ENCODE results near the gene NANOS3.
A peak's percentile ranks its signal among the peaks of the same experiment; 100 is the strongest.
"Not testable (repeated sequence)": the region's sequence is repeated elsewhere in the genome, so short reads cannot be mapped to it uniquely, and the experiment has no call there.

NANOS3 gene

DNA sequence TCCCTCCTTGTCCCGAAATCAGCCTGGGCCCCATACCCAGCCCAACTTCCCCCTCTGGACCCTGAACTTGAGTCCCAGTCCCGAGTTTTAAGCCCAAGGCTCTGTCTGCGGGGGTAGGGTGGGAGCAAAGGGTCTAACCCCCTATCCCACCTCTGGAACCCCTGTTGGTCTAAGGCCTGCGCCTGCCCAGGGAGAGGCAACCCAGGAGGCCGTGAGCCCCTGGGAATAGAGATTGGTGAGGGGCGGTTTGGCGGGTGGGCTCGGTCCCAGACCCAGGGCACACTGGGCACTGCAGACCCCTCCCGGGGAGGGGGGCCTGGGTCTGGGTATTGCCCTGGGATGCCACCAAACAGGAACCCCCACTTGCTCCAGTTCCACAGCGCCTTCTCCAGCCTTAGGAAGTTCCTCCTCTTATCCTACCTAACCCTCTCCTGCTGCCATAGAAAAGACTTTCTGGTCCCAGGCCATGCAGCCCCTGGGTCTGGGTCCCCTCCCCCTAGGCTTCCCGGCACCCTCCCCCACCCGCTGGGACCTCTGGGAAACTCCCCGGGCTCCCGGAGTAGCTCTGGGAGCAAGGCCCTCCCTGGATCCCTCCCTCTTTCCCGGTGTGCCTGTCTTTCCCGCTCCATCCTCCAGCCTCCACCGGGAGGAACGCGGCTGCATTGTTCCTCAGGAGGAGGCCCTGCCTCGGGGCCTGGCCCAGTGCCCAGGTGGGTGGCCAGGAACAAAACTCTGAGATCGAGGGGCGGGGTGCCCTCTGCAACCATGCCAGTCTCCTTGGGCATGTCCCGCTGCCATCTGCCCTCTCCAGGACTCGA lies 33.6 kb upstream of the NANOS3 start:
- DNase-seq (ENCODE audit: low read depth in 3 of 3): no peak

DNA sequence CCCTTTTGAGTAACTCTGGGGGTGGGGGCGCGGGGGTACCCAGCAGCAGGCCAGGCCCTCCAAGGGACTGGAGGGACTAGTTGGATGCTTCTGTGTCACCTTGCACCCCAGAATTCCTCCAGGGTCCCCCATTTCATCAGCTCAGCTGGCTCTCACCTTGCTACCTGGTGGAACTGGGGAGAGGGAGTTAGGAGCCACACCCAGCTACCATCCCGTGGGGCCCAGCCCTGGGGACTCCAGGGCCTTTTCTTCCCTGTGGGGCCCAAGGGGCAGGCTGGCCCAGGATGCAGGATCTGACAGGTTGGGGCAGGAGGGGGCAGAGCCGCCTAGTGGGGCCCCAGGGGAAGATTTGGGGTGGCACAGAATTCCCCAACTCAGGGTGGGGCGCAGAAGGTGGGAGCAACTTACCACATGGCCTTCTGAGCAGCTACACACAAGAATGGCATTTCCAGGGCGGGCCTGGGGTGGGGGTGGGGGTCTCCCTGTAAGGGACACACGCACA lies 32.8 kb upstream of the NANOS3 start:
- no peak for DNase-seq (ENCODE audit: low read depth in 3 of 3)

DNA sequence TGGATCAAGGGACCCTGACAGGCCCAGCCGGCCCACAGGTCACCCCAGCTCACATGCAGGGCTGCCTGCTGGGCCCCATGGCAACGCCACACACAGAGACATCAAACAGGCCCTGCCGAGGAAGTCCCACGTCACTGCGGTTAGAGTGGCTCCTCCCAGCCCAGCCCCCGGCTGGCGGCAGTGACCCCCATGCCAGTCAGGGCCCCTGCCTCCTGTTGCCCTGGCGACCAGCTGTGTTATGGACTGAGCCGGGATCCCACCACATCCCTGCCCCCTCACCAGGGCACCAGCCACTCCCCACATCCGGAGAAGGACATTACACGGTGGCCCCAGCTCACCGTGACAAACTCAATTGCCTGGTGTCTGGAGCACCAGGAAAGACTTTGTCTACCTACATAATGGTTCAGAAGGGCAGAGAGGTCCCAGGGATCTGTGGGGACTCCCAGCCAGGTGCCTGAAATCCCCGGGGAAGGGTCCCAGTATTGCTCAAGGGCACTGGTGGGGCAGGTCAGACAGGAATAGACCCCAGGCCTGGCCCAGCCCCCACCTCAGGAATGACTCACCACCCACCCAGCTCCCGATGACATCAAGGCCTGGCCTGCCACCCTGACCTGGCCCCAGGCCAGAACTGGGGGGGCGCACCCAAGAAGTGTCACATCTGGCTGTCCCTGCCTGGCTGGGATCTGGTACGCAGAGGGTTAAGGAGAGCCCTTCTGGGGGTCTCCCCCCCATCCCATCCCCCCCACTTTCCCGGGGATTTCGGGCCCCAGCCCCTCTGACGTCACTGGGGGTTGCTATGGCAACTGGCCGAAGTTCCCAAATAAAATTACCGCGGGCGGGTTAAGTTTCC lies 30.2 kb upstream of the NANOS3 start:
- peak; percentile 73 to 81 (median 81) for DNase-seq (ENCODE audit: low read depth in 3 of 3)

DNA sequence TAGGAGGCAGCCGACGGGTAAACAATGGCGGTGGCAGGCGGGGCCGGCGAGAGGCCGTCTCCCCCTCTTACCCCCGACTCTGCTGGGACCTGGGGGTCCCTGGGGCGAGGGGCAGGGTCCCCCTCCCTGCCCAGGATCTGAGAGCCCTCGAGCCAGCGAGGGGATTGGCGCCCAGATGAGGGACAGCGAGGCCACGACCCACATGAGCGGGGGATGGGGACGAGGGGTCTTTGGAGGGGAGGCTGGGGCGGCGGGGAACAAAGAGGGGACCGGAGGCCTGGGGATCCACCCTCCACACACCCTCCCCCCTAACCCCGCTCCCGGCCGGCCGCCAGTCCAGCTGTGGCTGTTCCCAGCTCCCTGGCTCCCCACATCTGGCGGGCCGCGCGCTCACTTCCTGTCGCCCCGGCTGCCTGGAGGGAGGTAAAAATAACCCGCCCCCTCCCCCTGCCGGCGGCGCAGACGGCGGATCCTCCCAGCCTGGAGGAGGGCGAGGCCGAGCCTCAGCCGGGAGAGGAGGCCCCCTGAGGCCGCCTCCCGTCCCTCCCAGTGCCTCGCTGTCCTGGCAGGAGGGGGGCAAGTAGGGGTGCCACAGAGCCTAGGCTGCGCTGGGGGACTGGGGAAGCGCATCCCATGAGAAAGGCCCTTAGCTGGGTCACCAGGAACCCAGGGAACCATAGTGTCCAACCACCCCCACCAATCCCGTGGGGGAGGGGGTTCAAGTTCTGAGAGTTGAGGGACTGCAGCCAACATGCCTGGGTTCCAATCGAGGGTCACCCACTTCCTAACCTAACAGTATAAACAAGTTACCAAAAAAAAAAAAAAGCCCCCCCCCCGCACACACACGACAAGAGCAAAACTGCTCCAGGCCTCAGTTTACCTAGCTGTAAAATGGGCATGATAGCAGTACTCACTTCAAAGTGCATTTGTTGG lies 29.3 kb upstream of the NANOS3 start:
- DNase-seq (ENCODE audit: low read depth in 3 of 3): peak; percentile 51 to 65 (median 64)

DNA sequence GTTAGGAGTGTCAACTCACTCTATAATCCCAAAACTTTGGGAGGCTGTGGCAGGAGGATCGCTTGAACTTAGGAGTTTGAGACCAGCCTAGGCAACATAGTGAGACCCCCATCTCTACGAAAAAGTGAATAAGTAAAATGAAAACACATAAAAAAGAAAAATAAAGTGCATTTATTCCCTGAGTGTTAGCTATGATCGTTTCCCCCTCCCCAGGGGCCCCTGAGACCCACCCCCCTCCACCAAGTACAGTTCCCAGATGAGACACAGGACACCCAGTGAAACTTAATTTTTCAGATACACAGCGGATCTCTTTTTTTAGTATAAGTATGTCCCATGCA lies 28.6 kb upstream of the NANOS3 start:
- no peak for DNase-seq (ENCODE audit: low read depth in 3 of 3)

DNA sequence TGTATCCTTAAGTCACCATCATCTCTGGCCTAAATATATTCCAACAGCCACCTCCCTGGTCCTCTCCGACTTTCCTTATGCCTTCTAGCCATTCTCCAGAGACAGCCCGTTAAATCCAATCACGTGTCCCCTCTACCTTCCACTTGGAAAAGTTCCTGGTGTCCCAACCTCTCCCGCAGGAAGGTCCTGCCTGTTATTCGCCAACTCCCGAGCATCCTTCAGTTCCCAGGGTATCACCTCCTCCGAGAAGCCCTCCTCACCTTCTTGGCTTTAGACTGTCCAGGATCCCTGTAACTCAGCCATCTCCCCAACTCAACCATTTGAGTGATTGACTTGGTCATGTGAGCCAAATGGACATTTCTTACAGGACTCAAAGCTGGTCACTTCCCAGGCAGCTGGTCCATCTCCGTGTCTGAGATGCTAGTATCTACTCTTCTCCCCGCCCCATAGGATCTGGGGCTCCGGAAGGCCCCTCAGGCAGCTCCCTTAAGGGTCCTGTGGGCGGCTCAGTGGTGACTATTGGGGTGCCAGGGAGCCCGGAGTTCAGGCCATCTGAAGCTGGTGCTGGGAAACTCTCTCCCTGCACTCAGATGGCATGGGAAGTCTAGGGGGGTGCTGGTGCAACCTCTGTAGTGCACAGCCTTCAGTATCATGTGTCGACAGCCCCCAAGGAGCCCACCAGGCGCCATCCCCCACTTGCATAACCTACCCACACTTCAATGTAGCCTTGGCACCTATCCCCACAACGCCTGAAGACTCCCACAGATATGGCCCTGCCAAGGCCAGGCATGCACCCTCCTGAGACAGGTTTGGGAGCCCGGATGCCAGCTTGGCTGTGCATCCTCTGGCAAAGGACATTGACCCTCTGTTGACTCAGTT lies 27.9 kb upstream of the NANOS3 start:
- no peak for DNase-seq (ENCODE audit: low read depth in 3 of 3)

DNA sequence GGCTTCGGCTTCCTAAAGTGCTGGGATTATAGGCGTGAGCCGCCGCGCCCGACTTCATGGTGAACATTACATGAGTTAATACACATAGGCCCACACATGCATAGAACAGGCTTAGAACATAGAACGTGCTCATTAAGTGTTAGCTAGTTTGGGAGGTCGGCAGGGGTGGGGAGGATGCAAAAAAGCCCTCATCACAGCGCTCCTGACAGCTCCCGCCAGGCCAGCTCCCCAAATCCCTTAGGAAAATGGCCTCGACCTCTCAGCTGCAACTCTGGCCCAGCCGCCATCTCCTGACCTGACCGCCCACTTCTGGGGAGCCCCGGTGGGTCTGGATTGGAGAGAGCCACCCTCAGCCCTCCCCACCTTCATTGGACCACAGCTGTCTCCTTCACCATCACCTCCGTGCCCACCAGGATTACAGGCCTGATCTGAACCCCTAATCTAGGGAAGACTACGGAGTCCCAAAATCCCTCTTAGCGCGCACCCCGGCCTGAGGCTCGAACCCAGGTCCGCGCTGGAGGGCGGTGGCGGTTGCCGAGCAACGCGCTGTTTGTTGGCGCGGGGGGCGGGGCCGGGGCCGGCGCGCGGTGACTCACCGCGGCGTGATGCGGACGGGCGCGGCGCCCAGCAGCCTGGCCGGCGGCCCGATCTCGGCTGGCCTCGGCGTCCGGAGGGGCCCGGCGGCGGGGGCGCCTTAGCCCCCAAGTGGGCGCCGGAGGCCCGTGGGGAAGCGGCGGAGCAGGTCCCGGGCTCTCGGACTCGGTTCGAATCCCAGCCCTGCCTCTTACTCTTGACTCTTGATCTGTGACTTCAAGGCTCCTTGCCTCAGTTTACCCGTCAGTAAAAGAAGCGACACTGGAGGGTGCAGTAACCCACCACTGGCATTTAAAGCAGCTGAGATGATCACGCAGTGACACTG lies 26.7 kb upstream of the NANOS3 start:
- DNase-seq (ENCODE audit: low read depth in 3 of 3): peak in 1 of 3 experiments; percentile 49

DNA sequence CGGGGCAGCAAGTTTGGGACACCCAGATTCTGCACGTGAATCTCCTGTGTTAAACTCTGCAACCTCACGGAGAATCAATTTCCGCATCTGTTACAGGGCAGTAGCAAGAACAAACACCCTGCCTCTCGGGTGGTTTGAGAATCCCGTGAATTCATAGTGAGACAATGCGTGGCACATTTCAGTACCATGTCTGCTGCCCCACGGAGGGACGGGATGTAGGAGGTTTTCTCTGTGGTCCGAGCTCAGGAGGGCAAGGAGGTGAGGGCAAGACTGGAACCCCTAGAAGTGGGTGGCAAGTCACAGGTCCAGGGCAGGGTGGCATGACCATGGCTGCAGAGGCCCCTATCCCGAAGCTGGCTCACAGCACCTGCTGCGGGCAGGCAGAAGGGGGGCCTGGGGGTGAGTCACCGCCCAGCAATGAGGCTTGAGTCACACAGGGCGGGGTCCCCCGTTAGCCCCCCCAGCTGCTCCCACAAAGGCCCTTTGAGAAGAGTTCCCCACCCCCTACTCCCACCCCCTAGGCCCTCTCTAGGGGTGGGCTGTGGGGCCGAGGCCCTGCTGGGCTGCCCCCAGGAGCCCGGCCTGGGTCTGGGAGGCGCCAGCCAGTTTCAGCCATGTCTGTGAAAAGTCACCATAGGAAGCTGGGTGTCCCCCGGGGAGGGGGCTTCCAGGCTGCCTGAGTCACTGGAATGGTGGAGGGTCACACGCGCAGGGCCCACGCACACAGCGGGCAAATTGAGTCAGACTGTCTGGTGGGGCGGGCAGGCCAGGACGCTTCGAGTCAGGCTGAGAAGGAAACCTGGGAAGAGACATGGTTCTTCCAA lies 25.8 kb upstream of the NANOS3 start:
- DNase-seq (ENCODE audit: low read depth in 3 of 3): peak in 2 of 3 experiments; percentile 45 to 63

DNA sequence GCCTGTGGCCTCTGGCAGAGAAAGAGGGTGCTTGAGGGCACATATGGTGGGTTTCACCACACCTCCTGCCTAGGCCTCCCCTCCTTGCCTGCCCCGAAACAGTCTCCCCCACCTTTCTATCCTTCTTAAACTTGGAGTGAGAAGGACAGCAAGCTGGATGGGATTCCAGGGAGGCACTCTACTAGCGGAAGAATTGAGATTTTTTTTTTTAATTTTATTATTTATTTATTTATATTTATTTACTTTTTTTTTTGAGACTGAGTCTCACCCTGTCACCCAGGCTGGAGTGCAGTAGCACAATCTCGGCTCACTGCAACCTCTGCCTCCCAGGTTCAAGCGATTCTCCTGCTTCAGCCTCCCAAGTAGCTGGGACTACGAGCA lies 25.2 kb upstream of the NANOS3 start:
- DNase-seq (ENCODE audit: low read depth in 3 of 3): not testable (repeated sequence)

DNA sequence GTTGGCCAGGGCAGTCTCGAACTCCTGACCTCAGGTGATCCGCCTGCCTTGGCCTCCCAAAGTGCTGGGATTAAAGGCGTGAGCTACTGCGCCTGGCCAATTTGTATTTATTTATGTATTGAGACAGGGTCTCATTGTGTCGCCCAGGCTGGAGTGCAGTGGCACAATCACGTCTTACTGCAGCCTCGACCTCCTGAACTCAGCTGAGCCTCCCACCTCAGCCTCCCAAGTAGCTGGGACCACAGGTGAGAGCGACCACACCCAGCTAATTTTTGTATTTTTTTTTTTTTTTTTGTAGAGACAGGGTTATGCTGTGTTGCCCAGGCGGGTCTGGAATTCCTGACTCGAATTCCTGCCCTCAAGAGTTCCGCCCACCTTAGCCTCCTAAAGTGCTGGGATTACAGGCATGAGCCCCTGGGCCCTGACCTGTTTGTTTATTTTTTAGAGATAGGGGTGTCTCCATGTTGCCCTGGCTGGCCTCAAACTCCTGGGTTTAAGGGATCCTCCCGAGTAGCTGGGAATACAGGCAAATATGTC lies 24.7 kb upstream of the NANOS3 start:
- DNase-seq (ENCODE audit: low read depth in 3 of 3): not testable (repeated sequence)

DNA sequence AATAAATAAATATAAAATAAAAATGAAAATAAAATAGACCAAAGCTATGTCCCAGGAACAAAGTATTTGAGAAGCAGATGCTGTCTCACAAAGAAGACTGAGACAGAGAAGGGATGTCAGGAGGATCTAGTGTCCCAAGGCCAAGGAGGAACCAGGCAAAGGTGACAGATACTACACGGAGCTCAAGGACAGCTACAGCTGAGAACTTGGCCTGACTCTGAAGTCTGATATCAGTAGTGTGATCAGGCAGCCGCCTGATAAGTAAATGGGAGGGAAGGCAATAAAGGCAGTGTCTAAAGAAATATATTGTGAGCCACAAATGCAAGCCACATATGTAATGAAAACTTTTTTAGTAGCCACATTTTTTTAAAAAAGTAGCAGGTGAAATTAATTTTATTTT lies 20.4 kb upstream of the NANOS3 start:
- no peak for DNase-seq (ENCODE audit: low read depth in 3 of 3)

DNA sequence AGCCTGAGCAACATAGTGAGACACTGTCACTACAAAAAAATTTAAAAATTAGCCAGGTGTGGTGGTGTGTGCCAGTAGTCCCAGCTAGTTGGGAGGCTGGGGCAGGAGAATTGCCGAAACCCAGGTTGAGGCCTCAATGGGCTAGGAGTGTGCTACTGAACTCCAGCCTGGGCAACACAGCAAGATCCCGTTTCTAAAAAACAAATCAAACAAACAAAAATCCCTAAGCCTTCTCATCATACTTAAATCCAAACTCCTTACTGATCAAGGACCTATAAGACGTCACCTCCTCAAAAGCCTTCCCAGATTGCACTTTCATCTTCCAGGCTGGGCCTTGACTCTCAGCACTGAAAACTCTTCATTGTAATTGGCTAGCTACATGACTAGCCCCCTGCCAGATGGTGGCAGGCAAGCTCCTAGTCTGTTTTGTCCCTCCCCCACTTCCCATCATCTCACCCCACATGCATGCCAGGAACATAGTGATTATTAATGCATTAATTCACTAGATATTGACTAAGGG lies 17.5 kb upstream of the NANOS3 start:
- no peak for DNase-seq (ENCODE audit: low read depth in 3 of 3)

DNA sequence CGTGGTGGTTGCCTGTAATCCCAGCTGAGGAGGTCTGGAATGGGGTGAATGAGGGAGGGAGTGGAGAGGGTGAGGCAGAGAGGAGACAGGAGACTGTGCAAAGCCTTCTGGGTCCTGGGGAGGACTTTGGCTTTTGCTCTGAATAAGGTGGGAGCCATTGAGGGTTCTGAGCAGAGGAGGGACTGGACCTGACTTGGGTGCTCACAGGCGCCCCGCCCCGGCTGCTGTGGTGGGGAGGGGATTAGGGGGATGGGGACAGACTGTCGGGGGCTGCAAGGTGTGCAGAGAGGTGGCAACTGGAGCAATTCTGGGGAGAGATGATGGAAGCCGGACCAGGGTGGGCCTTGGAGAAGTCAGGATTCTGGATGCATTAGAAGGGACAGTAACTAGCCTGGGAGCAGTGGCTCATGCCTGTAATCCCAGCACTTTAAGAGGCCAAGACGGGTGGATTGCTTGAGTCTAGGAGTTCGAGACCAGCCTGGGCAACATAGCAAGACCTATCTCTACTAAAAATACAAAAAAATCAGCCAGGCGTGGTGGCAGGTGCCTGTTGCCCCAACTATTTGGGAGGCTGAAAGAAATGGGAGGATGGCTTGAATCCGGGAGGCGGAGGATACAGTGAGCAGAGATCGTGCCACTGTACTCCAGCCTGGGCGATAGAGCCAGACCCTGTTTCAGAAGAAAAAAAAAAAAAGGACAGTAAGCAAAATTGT lies 16.1 kb upstream of the NANOS3 start:
- DNase-seq (ENCODE audit: low read depth in 3 of 3): no peak

DNA sequence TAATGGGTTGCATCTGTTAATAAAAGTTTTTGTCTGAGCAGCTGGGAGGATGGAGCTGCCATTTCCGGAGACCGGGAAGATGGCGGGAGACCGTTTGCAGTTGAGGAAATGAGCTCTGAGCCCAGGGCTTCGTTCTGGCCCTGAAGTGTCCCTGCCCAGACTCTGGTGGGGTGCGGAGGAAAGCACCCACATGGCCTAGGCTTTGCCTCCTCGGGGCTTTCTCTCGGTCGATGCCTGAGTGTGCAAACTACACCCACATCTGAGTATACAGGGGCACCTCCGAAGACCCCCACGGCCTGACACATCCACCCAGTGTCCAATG lies 15.6 kb upstream of the NANOS3 start:
- no peak for DNase-seq (ENCODE audit: low read depth in 3 of 3)

DNA sequence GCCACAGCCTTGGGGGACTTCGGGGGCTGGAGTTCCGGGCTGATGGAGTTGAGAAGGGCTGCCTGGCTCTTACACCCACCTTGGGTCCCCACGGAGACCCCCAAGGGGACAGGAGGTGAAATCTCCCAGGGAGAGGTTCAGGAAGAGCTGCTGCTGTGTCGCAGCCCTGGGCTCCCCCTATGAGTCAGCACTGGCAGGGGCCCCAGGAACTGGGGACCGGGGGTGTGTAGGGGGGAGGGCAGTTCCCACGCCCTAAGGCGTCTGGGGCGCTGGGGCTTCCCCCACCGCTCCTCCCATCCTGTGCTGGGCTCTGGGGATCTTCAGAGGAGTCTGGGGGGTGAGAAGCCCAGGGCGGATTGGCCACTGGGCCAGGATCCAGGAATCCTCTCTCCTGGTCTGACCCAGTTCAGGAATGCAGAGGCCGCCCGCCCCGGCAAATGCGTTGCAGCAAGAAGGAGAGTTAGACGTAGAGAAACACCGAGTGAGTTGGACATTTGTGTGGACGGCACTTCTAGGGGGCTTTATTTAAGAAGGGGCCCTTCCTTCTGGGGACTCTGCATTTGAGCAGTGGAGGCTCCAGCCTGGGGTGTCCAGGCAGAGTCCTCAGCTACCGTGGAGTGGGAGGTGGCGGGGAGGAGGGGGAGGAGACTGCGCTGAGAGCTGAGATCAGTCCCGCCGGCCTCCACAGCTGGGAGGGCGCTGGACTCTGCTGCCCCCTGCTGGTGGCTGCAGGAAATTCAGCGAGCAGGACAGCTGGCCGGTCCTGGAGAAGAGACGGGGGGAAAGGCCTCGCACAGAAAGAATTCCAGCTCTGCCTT lies 15.0 kb upstream of the NANOS3 start:
- peak; percentile 79 to 82 (median 81) for DNase-seq (ENCODE audit: low read depth in 3 of 3)

DNA sequence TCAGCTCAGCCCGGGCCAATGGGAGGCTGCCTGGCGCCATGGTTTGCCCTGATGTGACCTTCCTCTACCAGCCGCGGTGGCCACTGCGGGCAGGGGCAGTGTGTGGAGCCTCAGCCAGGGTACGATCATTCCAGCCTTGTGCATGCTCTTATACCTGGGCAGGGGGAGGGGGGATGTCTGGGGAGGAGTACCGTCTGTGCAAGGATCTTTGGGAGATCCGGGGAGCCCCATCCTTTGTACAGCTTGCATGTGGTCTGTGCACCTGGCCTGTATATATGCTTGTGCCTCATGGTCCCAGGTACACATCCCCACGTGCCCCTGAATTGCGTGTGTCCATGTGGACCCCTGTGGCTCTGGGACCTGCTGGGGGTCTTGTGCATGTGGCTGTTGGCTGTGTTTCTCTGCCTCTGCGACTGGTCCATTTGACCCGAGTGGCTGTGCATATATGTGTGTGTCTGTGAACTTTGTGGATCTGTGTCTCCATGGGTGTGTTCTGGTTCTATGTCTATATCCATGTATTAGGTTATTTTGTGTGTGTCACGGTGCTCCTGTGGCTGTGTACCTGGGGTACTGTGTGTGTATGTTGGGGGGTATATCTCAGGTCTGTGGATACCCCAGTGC lies 12.8 kb upstream of the NANOS3 start:
- no peak for DNase-seq (ENCODE audit: low read depth in 3 of 3)
